PC-3 (cell line): ENCODE data around the gene RGS12. TPM values are rescaled to one million over a fixed set of nuclear protein-coding genes. Genes with fewer than 3 reads are reported as not detected.

ENCODE experiments used
- ATAC-seq: fragments of 200-7000 bp; cut with Tn5 transposase; 2 replicates; pipeline ENCODE4 v1.9.1; 2020; ENCODE audit warnings: mild to moderate bottlenecking, moderate library complexity
- BruUV-seq: library from RNA; stranded (reverse); fragments of 400-500 nt; replicated peaks from 2 replicates; lab custom pipeline; 2021; lab: Mats Ljungman, UMichigan
- CTCF ChIA-PET: fragments of 300-600 bp; sonication (Branson Sonifier 250); formaldehyde crosslinking; loops from one replicate; lab custom pipeline; 2022; ENCODE audit warnings: antibody characterized with exemption; lab: Charles Lee
- POLR2A ChIA-PET: fragments of 300-600 bp; sonication (Branson Sonifier 250); formaldehyde crosslinking; loops from one replicate; lab custom pipeline; 2022; ENCODE audit warnings: antibody characterized with exemption; ENCODE audit not compliant: unreplicated experiment; lab: Charles Lee
- DNase-seq: peaks from one replicate; pipeline ENCODE4 v3.0.0-alpha.2; 2015
- H2AFZ ChIP-seq: fragments of 300-600 bp; sonication (generic); 2 replicates; pipeline ENCODE4 v1.6.0; 2016; ENCODE audit warnings: antibody characterized with exemption, low read length
- H3F3A ChIP-seq: fragments of 300-600 bp; sonication (generic); one replicate; pipeline ENCODE4 v1.6.0; 2017; ENCODE audit warnings: antibody characterized with exemption, low read length, control low read depth, mild to moderate bottlenecking; ENCODE audit not compliant: unreplicated experiment
- H3K27ac ChIP-seq: fragments of 300-600 bp; sonication (generic); 2 replicates; pipeline ENCODE4 v1.5.1; 2016; ENCODE audit warnings: mild to moderate bottlenecking, low read length
- H3K27me3 ChIP-seq: fragments of 300-600 bp; sonication (generic); 2 replicates; pipeline ENCODE4 v1.6.1; 2016; ENCODE audit warnings: low read length, mixed read lengths
- H3K36me3 ChIP-seq: fragments of 300-600 bp; sonication (generic); 2 replicates; pipeline ENCODE4 v1.6.1; 2016; ENCODE audit warnings: low read depth, mixed run types, low read length, mixed read lengths
- H3K4me1 ChIP-seq: fragments of 300-600 bp; sonication (generic); 2 replicates; pipeline ENCODE4 v1.5.1; 2016; ENCODE audit warnings: low read length; ENCODE audit not compliant: insufficient read depth
- H3K4me2 ChIP-seq: fragments of 300-600 bp; sonication (generic); 2 replicates; pipeline ENCODE4 v1.6.0; 2016; ENCODE audit warnings: low read length
- H3K4me3 ChIP-seq: fragments of 300-600 bp; sonication (generic); 2 replicates; pipeline ENCODE4 v1.5.1; 2016; ENCODE audit warnings: mild to moderate bottlenecking, low read length, mixed read lengths
- H3K79me2 ChIP-seq: fragments of 300-600 bp; sonication (generic); 2 replicates; pipeline ENCODE4 v1.6.1; 2017; ENCODE audit warnings: low read length, mixed read lengths
- H3K9ac ChIP-seq: fragments of 300-600 bp; sonication (generic); 2 replicates; pipeline ENCODE4 v1.6.0; 2016; ENCODE audit warnings: mild to moderate bottlenecking, low read length
- H3K9me2 ChIP-seq: fragments of 300-600 bp; sonication (generic); replicated peaks from 2 replicates; pipeline ENCODE4 v1.6.1; 2016; ENCODE audit warnings: mixed run types, low read length, mixed read lengths
- H3K9me3 ChIP-seq: fragments of 300-600 bp; sonication (generic); 2 replicates; pipeline ENCODE4 v1.6.1; 2016; ENCODE audit warnings: low read length, mixed read lengths
- H4K20me1 ChIP-seq: fragments of 300-600 bp; sonication (generic); 2 replicates; pipeline ENCODE4 v1.6.1; 2016; ENCODE audit warnings: low read length, mixed read lengths
- CTCF ChIP-seq: fragments of 300-600 bp; sonication (generic); conservative IDR thresholded peaks from 2 replicates; pipeline ENCODE4 v1.5.1; 2017; ENCODE audit warnings: antibody characterized with exemption, low read depth, mild to moderate bottlenecking, low read length
- EZH2 ChIP-seq: fragments of 300-600 bp; sonication (generic); IDR thresholded peaks from one replicate; pipeline ENCODE4 v1.6.1; 2017; ENCODE audit warnings: antibody characterized with exemption, mild to moderate bottlenecking, low read length; ENCODE audit not compliant: unreplicated experiment
- EZH2phosphoT487 ChIP-seq: fragments of 300-600 bp; sonication (generic); IDR thresholded peaks from 2 replicates; pipeline ENCODE4 v1.6.1; 2018; ENCODE audit warnings: mild to moderate bottlenecking, antibody characterized with exemption, low read length, borderline replicate concordance
- intact Hi-C: fragments of 100-400 bp; cut with micrococcal nuclease; formaldehyde crosslinking; loops from 2 replicates; pipeline ENCODE4 v1.9.0; 2023
- total RNA-seq: library from RNA; depleted of rRNA; stranded (reverse); fragments of >200 nt; gene quantifications from 2 replicates; pipeline ENCODE4 v1.2.3, GENCODE V29; 2014

RGS12 gene
- total RNA-seq, 1 experiment from 2014 or later = 10.3 TPM

GRCh38 chr4:3295837-3296624, 3.2 kb downstream of the RGS12 start:
- Histone ChIP-seq H3K4me3 (no peak overlapping the region), H3K4me1 (peaks cover 6% of the 10 kb centered on the region; the same call in 1 of the 2 replicates), H3K36me3 (no peaks in the 10 kb centered on the region), H3K9me3 (no peaks in the 10 kb centered on the region), H3K27me3 (no peaks in the 10 kb centered on the region), H3K27ac (no peak overlapping the region), H3K9ac (no peak overlapping the region), H3K79me2 (peaks cover 17% of the 10 kb centered on the region), H4K20me1 (no peaks in the 10 kb centered on the region), H3F3A (no peaks in the 10 kb centered on the region), H3K9me2 (no peaks in the 10 kb centered on the region), H3K4me2 (no peak overlapping the region), H2AFZ (no peak overlapping the region)
- ChIA-PET POLR2A (no interaction called here), CTCF (no interaction called here)
- intact Hi-C loops = no loop called here
- ATAC-seq = no peak
- DNase-seq = no peak
- TF ChIP-seq CTCF (no peak), EZH2 (no peak), EZH2phosphoT487 (no peak)
- no TSS peak for BruUV-seq

DNA sequence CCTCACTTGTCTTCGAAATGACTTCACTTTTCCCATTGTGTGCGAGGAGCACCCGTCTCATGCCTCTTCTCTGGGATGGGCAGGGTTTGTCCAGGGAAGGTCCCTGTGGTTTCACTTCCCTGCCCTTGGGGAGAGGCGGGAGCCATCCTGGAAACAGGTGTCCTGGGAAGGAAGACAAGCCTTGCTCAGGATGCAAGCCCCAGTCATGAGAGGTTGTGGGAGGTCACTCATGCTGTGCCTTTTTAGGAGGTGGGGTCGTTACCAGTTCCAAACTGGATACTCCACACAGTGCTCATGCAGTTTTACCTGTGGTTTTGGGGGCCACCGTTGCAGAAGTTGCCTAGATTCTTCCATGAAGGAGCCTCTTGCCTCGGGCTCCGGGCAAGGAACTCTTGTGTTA, 3.8 kb downstream of the RGS12 start:
- TF ChIP-seq EZH2phosphoT487 (no peak), CTCF (no peak), EZH2 (no peak)
- Histone ChIP-seq H3K27me3 (no peaks in the 10 kb centered on the region), H3K4me2 (no peak overlapping the region), H3K36me3 (no peaks in the 10 kb centered on the region), H3K4me1 (peaks cover 6% of the 10 kb centered on the region; the same call in 1 of the 2 replicates), H3K79me2 (peaks cover 17% of the 10 kb centered on the region), H4K20me1 (no peaks in the 10 kb centered on the region), H3K9me2 (no peaks in the 10 kb centered on the region), H2AFZ (no peak overlapping the region), H3F3A (no peaks in the 10 kb centered on the region), H3K27ac (no peak overlapping the region), H3K4me3 (no peak overlapping the region), H3K9me3 (no peaks in the 10 kb centered on the region), H3K9ac (no peak overlapping the region)
- intact Hi-C loops = no loop called here
- no TSS peak for BruUV-seq
- DNase-seq = no peak
- ChIA-PET POLR2A (no interaction called here), CTCF (no interaction called here)
- no peak for ATAC-seq
